Heart left ventricle (tissue), 13 donors: ENCODE data around the gene TMEM100.

ENCODE experiments used
- POLR2A ChIP-seq, 2 donors: fragments of 450-650 bp; IDR thresholded peaks; one replicate each; pipeline ENCODE4 v1.6.1; 2017; ENCODE audit warnings: antibody characterized with exemption in 2 of 2, mild to moderate bottlenecking in 2 of 2, moderate library complexity in 2 of 2
- TF ChIP-seq, protein P1 (sequence below), 12 donors: fragments of 200-600 bp; sonication (generic) in 4 of 12; IDR thresholded peaks; one replicate each; pipeline versions ENCODE4 v1.5.0 to v1.8.0; 2018 to 2022; ENCODE audit warnings: antibody characterized with exemption in 12 of 12, mild to moderate bottlenecking in 5 of 12
- donor health status: ischemic (EF 13 %, LVEDD 7.1; RV severe dilation, severe dysfunction).
- donor health status: DM: no; HTN: yes; CAD: no.
- donor health status: DM: no; HTN: no; CAD: no.
- donor health status: ischemic (EF 25% LVEDD 6.9; RV normal size, moderate dysfunction).
- donor health status: ischemic (EF 25% LVEDD 5.7; RV mildly dilated, moderate dysfunction).
- donor health status: ischemic (EF 35%, LVEDD 5.7; RV mildly dilated, moderate dysfunction).
- donor health status: nonischemic (EF 11% LVEDD 7.7; RV severe dilation, severe dysfunction).
- donor health status: DM: yes; HTN: yes; CAD: no.
- donor health status: PGD.
- donor health status: ischemic (EF 29% LVEDD 5.4; RV normal size, mild dysfunction).
- donor health status: nonischemic (EF 23%, LVEDD 6.1; RV moderate dilation, normal function).

DNA sequence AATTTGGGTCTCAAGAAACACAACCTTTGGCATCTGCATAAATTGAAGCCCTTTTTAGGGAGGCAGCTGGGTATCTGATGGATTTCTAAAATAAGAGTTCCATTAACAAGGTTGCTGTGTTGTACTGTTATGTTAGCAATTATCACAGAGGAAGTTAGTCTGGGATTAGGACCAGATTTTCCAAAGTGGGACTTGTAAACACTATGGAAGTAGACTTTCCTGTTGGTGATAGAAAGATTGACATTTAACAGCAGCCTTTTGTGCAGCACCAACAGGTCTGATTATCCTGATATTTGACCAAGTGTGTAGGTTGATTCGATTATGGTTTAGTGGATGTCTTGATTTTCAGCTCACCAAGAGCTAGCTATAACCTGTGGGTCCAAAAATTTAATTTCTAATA is 46.4 kb downstream of the TMEM100 start:
- TF ChIP-seq, protein P1, sequence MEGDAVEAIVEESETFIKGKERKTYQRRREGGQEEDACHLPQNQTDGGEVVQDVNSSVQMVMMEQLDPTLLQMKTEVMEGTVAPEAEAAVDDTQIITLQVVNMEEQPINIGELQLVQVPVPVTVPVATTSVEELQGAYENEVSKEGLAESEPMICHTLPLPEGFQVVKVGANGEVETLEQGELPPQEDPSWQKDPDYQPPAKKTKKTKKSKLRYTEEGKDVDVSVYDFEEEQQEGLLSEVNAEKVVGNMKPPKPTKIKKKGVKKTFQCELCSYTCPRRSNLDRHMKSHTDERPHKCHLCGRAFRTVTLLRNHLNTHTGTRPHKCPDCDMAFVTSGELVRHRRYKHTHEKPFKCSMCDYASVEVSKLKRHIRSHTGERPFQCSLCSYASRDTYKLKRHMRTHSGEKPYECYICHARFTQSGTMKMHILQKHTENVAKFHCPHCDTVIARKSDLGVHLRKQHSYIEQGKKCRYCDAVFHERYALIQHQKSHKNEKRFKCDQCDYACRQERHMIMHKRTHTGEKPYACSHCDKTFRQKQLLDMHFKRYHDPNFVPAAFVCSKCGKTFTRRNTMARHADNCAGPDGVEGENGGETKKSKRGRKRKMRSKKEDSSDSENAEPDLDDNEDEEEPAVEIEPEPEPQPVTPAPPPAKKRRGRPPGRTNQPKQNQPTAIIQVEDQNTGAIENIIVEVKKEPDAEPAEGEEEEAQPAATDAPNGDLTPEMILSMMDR (IDR thresholded peaks at IDR 0.05), result no peak
- no peak for TF ChIP-seq POLR2A (IDR thresholded peaks at IDR 0.05)
